KMS-11 (cell line): ENCODE measurements around the gene BBS2.

Experiments used
- H2AFZ ChIP-seq: fragments of 200-600 bp; sonication (generic); 2 replicates; pipeline ENCODE4 v1.6.1; 2016; ENCODE audit warnings: antibody characterized with exemption, mixed run types, low read depth
- H3K27ac ChIP-seq: fragments of 200-600 bp; sonication (generic); 2 replicates; pipeline ENCODE4 v1.6.1; 2016; ENCODE audit warnings: mild to moderate bottlenecking, mixed run types
- H3K27me3 ChIP-seq: fragments of 200-600 bp; sonication (generic); 2 replicates; pipeline ENCODE4 v1.6.1; 2017; ENCODE audit warnings: mild to moderate bottlenecking, low read depth, mixed run types, moderate library complexity; ENCODE audit not compliant: insufficient read depth
- H3K36me3 ChIP-seq: fragments of 200-600 bp; sonication (generic); 2 replicates; pipeline ENCODE4 v1.6.1; 2017; ENCODE audit warnings: mild to moderate bottlenecking, mixed run types; ENCODE audit not compliant: insufficient read depth
- H3K4me1 ChIP-seq: fragments of 200-600 bp; sonication (generic); 2 replicates; pipeline ENCODE4 v1.6.1; 2016; ENCODE audit warnings: mild to moderate bottlenecking, low read depth, mixed run types; ENCODE audit not compliant: poor library complexity, severe bottlenecking
- H3K4me2 ChIP-seq: fragments of 200-600 bp; sonication (generic); 2 replicates; pipeline ENCODE4 v1.7.0; 2016; ENCODE audit warnings: mild to moderate bottlenecking, mixed run types
- H3K4me3 ChIP-seq: fragments of 200-600 bp; sonication (generic); IDR thresholded peaks from 2 replicates; pipeline ENCODE4 v1.6.1; 2017; ENCODE audit warnings: low read depth, low read length, mixed read lengths; ENCODE audit not compliant: insufficient read depth
- H3K79me2 ChIP-seq: fragments of 200-600 bp; sonication (generic); 2 replicates; pipeline ENCODE4 v1.6.1; 2016; ENCODE audit warnings: low read depth, mixed run types; ENCODE audit not compliant: insufficient read depth
- H3K9ac ChIP-seq: fragments of 200-600 bp; sonication (generic); 2 replicates; pipeline ENCODE4 v1.6.1; 2016; ENCODE audit warnings: mild to moderate bottlenecking, mixed run types
- H4K20me1 ChIP-seq: fragments of 200-600 bp; sonication (generic); 2 replicates; pipeline ENCODE4 v1.6.1; 2016; ENCODE audit warnings: mild to moderate bottlenecking, mixed run types; ENCODE audit not compliant: insufficient read depth
- TF ChIP-seq, protein P1 (sequence below): fragments of 200-600 bp; sonication (generic); conservative IDR thresholded peaks from 2 replicates; pipeline ENCODE4 v1.6.1; 2017; ENCODE audit warnings: low read depth, mild to moderate bottlenecking, antibody characterized with exemption, low read length, moderate library complexity, mixed read lengths

BBS2 gene

GRCh38 chr16:56457927-56458470 lies 61.8 kb downstream of the BBS2 start:
- Histone ChIP-seq H2AFZ (no peak overlapping the region), H3K4me2 (no peak overlapping the region), H3K27me3 (no peaks in the 10 kb centered on the region), H3K79me2 (peaks cover 19% of the 10 kb centered on the region), H3K9ac (no peak overlapping the region), H3K36me3 (no peaks in the 10 kb centered on the region), H3K27ac (no peak overlapping the region), H3K4me1 (peaks cover 6% of the 10 kb centered on the region), H3K4me3 (no peak overlapping the region), H4K20me1 (no peaks in the 10 kb centered on the region)
- TF ChIP-seq, protein P1, sequence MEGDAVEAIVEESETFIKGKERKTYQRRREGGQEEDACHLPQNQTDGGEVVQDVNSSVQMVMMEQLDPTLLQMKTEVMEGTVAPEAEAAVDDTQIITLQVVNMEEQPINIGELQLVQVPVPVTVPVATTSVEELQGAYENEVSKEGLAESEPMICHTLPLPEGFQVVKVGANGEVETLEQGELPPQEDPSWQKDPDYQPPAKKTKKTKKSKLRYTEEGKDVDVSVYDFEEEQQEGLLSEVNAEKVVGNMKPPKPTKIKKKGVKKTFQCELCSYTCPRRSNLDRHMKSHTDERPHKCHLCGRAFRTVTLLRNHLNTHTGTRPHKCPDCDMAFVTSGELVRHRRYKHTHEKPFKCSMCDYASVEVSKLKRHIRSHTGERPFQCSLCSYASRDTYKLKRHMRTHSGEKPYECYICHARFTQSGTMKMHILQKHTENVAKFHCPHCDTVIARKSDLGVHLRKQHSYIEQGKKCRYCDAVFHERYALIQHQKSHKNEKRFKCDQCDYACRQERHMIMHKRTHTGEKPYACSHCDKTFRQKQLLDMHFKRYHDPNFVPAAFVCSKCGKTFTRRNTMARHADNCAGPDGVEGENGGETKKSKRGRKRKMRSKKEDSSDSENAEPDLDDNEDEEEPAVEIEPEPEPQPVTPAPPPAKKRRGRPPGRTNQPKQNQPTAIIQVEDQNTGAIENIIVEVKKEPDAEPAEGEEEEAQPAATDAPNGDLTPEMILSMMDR: no peak

DNA sequence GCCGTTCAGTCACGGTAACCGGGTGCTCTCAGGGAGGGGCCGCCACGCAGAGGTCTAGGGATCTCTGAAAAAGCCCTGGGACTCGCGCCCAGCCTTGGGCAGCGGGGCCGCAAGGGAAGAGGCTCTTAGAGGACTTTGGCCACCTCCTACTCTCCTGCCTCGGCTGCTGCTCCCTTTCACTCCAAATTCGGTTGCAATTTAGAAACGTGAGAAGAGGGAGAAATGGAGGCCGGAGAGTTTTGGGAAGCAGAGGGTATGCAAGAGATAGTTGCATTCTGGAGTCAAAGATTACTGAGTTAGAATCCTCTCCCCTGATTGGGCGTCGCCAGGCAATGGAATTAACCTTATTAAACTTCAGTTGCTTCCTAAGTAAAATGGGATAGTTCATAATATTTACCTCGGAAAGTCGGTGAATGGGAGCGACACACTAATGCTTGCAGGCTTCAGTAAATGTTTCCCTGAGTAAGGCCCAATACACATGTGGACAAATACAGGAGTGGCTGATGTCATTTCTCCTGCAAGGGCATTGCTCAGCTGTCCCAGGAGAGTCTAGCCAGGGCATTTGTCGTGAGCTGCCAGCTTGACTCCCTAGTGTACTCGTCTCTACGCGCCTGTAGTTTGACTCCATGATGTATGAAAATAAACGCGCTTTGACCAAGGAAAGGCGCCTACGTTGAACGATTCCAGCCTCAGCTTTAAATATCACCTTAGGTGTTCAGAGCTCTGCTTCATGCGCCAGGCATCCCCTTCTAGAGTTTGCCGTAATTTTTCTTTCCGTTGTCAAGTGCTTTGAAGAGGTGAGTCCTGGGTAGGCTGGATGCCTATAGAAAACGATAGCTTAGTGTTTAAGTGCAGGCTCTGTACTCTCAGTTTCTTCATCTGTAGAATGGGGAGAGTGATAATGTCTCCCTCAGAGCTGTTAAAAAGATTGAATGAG lies 67.8 kb downstream of the BBS2 start:
- no peaks in the 10 kb centered on the region for H3K36me3 ChIP-seq
- no peaks in the 10 kb centered on the region for H3K27me3 ChIP-seq
- peaks cover 78% of the 10 kb centered on the region for H3K79me2 ChIP-seq
- peaks cover 38% of the 10 kb centered on the region for H3K4me1 ChIP-seq
- H3K4me2 ChIP-seq: peak overlapping the region; percentile 90
- peak overlapping the region; percentile 60 for H2AFZ ChIP-seq
- no peaks in the 10 kb centered on the region; the same call in 1 of the 2 replicates for H4K20me1 ChIP-seq
- no peak overlapping the region for H3K4me3 ChIP-seq
- H3K27ac ChIP-seq: peak overlapping the region; percentile 54
- peak overlapping the region; percentile 70; the same call in 1 of the 2 replicates for H3K9ac ChIP-seq
- TF ChIP-seq, protein P1: no peak

GRCh38 chr16:56450986-56451752 lies 68.7 kb downstream of the BBS2 start, which contains the start of the genes NUDT21 and OGFOD1:
TSS of gene NUDT21 (minus strand) at chr16:56451332. CDS start at chr16:56451202, 130 bp downstream.
TSS of gene OGFOD1 (plus strand) at chr16:56451554. CDS start at chr16:56451613, 59 bp downstream.
- no peaks in the 10 kb centered on the region for H3K27me3 ChIP-seq

More at GRCh38 chr16:56450986-56451752, 68.7 kb downstream of the BBS2 start, which contains the start of the genes NUDT21 and OGFOD1:
- H3K4me2 ChIP-seq: peak within 1 kb of the TSS; percentile 99
- peak within 1 kb of the TSS; percentile 54 for H3K27ac ChIP-seq
- H2AFZ ChIP-seq: peak within 1 kb of the TSS; percentile 60
- no peaks in the 10 kb centered on the region; the same call in 1 of the 2 replicates for H4K20me1 ChIP-seq
- TF ChIP-seq, protein P1: no peak
- H3K4me3 ChIP-seq: no peak within 1 kb of the TSS
- no peaks in the 10 kb centered on the region for H3K36me3 ChIP-seq
- peak within 1 kb of the TSS; percentile 70 for H3K9ac ChIP-seq
- H3K4me1 ChIP-seq: peaks cover 38% of the 10 kb centered on the region
- peaks cover 80% of the 10 kb centered on the region for H3K79me2 ChIP-seq
